GM12872 (cell line): ENCODE data around the gene WSCD2.

ENCODE experiments used
- TF ChIP-seq, protein P1 (sequence below): IDR thresholded peaks from 3 replicates; pipeline ENCODE4 v1.5.1; 2011; ENCODE audit warnings: low read depth, mild to moderate bottlenecking, low read length, moderate library complexity; ENCODE audit not compliant: insufficient read depth

Gene WSCD2

DNA sequence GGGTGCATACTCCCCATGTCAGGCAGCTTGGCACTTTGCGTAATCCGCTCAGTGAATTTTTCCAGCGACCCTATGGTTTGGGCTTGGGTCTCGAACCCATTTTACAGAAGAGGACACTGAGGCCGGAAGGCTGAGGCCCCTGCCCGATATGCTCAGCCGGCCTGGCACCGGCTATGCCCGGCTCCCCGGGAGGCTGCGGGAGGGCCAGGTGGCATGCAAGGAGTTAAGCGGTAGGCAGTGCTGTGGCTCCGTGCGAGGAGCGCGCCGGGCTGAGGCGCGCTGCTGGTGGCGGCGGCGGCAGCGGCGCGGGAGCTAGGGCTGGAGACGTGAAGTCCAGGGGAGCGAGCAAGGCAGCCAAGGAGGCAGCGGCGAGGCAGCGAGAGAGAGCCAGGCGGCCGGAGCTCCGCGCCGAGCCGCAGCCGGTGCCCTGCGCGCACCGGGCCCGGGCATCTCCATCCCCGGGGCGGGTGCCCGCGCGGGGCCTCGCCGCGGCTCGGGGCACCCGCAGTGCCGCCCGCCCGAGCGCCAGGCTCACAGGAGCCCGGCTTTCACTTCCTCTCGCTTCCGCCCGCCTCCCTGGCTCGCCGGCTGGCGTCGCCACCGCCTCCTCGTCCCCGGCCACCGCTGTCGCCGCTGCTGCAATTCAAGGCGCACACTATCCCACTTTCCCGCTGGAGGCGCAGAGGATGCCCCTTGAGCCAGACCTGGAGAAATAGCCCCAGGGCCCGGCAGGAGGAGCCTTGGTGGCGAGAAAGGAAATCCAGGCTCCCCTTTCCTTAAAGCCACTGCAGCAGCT lies at the start of gene WSCD2:
WSCD2 (plus strand) TSS at position 272 of the 796 bp plus-strand sequence. CDS start 66,545 bp downstream, outside the sequence.
- TF ChIP-seq, protein P1, sequence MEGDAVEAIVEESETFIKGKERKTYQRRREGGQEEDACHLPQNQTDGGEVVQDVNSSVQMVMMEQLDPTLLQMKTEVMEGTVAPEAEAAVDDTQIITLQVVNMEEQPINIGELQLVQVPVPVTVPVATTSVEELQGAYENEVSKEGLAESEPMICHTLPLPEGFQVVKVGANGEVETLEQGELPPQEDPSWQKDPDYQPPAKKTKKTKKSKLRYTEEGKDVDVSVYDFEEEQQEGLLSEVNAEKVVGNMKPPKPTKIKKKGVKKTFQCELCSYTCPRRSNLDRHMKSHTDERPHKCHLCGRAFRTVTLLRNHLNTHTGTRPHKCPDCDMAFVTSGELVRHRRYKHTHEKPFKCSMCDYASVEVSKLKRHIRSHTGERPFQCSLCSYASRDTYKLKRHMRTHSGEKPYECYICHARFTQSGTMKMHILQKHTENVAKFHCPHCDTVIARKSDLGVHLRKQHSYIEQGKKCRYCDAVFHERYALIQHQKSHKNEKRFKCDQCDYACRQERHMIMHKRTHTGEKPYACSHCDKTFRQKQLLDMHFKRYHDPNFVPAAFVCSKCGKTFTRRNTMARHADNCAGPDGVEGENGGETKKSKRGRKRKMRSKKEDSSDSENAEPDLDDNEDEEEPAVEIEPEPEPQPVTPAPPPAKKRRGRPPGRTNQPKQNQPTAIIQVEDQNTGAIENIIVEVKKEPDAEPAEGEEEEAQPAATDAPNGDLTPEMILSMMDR: no peak

DNA sequence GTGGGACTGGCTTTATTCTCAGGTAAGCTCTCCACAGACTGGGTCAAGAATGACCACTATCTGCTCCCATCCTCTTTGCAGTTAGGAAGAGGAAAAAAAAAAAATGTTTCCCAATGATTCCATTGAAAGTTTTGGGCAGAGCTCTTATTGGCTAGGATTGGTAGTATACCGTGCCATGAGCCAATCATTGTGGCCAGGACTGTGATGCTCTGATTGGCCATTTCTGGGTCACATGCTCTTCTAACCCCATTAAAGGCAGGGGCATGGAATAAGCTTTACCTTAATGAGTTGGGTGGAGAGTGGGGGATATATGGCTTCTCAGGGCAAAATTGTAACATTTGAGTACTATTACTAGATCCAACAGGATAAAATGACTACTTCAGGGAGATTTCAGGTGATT lies 49.4 kb upstream of the WSCD2 start:
- TF ChIP-seq, protein P1: no peak

DNA sequence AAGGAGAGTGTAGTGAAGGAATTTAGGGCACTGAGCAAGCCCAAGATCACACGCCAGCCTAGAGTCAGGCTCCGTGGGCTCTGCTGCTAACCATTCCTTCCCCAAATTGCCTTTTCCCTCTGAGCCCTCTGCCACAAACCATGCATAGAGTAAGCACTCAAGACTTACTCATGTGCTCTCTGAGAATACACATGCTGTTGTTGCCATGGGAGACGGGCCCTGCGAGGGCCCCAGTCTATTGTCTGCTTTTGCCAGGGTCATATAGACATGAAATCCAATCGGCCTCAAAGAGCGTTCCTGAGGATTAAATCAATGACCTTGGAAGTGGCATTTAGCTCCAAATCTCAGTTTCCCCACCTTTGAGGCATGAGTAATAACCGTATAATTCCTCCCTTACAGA lies 48.7 kb upstream of the WSCD2 start:
- TF ChIP-seq, protein P1: no peak

DNA sequence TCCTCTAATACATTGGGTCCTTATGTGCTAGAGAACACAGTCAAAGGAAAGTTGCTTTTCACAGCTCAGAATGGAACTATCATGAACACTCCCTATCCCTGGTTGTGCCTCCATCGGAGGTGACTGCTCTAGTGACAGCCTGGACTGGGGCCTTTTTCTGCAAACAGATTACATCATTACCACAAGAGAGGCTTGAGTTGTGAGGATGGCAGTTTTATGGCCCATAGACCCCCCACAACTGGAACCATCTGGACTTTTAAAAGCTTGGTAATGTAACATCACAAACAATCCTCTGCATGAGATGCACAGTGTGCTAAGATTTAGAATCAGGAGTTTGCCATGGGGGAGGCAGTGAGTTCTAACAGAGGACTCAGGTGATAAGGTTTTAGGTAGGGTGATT lies 46.6 kb upstream of the WSCD2 start:
- TF ChIP-seq, protein P1: no peak

DNA sequence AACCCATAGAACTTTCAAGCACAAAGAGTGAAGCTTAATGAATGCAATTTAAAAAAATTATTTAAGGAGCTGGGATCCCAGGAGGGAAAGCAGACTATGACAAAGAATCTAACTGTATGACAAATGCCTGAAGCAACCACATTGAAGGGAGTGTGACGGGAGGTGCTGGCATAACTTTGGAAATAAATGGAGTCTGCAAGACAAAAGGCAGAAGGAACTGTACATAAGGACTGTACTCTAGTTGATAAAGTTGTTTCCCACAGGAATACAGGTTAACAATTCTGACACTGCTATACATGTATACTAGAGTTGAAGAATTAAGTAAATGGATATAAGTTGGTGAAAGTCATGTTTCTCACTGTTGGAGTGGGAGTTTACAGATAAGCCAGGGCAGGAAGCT lies 41.2 kb upstream of the WSCD2 start:
- TF ChIP-seq, protein P1: no peak

DNA sequence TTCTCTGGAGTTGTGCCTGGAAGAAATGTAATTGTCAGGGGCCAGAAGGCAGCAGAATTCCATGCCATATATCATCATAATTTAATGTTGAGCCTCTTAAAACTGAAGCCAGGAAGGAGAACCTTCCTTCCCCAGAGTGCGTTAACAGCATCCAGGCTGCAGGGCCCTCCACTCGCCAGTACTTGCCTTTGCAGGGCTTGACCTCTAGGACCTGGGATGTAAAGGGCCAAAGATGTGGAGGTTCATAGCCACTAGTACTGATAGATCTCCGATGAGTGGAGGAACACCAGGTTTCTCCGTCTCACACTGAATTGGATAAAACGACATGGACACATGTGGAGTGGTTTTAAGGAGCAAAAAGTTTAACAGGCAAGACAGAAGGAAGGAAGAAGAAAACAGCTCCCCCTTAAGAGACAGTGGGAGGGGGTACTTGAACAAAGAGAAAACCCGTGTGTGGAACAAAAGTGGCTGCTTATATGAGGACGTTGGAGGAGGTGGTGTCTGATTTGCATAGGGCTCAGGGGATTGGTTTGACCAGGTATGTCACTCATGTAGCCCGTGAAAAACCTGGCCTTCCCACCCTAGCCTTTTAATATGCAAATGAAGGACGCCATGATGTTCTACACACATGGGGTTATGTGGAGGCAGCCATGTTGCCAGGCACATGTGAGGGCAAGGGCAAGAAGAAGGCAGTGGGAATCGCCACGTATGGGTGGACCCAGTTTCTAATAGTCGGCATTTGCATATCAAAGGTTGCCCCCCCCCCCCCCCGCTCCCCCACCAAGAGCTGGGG lies 38.8 kb upstream of the WSCD2 start:
- TF ChIP-seq, protein P1: no peak

DNA sequence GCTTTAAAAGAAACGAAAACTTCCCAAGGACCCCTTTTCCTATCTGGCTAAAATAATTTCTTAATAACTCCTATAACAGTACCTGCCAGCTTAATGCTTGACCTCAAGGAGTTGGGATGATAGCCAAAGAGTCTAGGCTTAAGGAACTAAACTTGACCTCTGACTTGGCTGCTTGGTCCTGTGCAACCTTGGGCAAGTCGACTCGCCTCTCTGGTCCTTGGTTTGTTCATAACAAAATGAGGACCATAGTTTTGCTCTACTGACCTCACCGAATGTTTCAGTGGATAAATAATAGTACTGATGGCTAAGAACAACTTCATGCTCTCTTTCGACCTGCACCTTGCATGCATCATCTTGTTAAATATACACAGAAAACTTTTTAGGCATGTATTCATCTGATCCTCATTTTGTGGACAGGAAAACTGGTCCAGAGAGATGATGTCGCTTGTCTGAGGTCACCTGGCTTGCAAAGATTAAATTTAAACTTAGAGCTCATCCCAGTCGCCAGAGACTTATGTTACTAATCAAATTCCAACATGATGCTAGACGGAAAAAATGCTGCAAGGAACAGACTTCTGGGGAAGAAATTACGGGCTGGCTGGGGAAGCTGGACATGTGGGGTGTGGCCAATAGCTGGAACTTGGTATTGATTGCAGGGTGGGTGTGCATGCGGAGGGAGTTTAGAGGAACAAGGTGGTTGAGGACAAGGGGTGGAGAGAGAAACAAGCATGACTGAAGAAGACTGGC lies 38.0 kb upstream of the WSCD2 start:
- TF ChIP-seq, protein P1: no peak
